CD4-positive, alpha-beta T cell treated with Interleukin-4 for 4 hours (primary cell): ENCODE measurements around the gene RASA4B.
"Not testable (repeated sequence)": the region's sequence is repeated elsewhere in the genome, so short reads cannot be mapped to it uniquely, and the experiment has no call there.

Source experiments
- DNase-seq: peaks from one replicate; pipeline ENCODE4 v3.0.0-alpha.2; 2020

Gene RASA4B

DNA sequence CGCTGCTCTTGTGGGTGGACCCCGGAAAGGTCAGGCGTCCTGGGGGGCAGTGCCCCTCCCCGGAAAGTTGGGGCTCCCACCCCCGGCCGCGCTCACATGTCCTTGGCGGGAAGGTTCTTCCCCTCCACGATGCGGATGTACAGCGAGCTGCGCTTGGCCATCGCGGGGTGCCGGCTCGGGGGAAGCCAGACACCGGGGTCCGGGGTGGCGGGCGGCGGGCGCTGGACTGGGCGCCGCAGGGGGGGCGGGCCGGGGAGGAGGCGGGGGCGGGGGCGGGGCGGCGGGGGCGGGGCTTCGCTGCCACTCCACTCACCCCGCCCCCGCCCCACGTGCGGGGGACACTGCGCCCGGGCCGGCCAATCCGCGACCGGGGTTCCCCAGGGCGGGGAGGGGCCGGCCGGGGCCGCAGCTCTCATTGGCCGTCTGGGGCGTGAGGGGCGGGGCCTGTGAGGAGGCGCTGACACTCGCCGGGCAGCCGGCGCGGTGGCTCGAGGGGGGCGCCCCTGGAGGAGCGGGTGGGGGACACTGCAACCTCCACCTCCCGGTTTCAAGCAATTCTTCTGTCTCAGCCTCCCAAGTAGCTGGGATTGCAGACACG, at the start of gene RASA4B:
TSS of gene RASA4B (minus strand) at position 228 of the 598 bp plus-strand sequence. CDS start at position 161, 67 bp downstream.
- DNase-seq: not testable (repeated sequence)

DNA sequence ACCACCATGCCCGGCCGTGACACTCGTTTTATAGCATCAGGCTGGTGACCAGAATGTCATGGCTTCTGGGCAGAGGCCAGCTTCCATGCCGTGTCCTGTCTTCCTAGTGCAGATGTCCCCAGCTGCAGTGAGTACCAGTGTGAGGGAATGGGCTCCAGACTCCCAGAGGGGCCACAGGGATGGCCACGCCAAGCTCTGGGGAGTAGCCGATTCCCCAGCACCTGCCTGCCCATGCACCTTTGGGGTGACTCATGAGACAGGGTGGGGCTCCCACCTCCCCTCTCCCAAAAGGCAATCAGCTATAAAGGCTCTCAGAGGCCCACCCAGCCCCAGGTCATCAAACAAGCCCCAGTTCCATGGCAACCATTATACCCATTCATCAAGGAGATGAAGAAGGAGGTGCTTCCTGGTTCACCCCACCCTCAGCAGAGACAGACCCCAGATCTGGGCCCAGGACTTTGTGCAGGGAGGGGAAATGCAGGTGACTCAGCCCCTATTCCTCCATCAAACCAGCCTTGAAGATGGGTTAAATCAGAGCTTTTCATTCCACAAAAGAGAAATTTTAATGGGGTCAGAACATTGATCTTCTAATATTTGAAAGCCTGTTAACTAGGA, 33.3 kb upstream of the RASA4B start, which contains the start of gene SPDYE2:
TSS of gene SPDYE2 (plus strand) at position 419 of the 615 bp plus-strand sequence. CDS start 2,030 bp downstream, outside the sequence.
- DNase-seq: not testable (repeated sequence)

GRCh38 chr7:102546353-102546752, 28.8 kb upstream of the RASA4B start:
- DNase-seq: not testable (repeated sequence)

DNA sequence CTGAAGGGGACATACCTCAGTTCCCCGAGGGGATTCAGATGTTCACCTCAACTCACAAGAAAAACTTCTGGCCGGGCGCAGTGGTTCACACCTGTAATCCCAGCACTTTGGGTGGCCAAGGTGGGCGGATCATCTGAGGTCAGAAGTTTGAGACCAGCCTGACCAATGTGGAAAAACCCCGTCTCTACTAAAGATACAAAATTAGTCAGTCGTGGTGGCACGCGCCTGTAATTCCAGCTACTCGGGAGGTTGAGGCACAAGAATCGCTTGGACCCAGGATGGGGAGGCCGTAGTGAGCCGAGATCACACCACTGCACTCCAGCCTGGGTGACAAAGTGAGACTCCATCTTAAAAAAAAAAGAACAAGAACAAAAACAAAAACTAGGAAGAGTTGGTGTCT, 27.7 kb upstream of the RASA4B start:
- not testable (repeated sequence) for DNase-seq

- DNase-seq: not testable (repeated sequence)
Observed at GRCh38 chr7:102544372-102544771, 26.8 kb upstream of the RASA4B start.

DNA sequence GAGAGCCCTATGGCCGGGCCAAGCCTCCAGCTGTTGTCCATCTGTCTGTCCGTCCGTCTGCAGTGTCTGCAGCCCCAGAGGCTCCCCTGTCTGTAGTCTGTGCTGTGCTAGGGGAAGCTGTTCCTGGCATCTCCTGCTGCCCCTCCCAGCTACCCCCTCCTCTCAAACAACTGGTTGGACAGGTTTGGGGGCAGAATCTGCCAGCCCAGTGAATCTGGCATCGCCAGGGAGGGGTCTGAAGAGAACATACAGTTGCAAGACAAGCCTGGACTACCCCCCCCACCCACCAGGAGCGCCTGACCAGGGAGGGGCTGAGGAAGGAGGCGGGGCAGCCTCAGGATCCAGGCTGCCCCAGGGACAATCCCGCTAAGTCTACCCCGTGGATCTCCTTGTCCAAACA, 26.0 kb upstream of the RASA4B start, which contains the start of gene UPK3BL2:
TSS of gene UPK3BL2 (minus strand) at position 101 of the 400 bp plus-strand sequence. CDS start at position 41, 60 bp downstream.
- DNase-seq: not testable (repeated sequence)

- DNase-seq: not testable (repeated sequence)
Observed at GRCh38 chr7:102542771-102543170, 25.2 kb upstream of the RASA4B start.

GRCh38 chr7:102542083-102542482, 24.5 kb upstream of the RASA4B start:
- not testable (repeated sequence) for DNase-seq

DNA sequence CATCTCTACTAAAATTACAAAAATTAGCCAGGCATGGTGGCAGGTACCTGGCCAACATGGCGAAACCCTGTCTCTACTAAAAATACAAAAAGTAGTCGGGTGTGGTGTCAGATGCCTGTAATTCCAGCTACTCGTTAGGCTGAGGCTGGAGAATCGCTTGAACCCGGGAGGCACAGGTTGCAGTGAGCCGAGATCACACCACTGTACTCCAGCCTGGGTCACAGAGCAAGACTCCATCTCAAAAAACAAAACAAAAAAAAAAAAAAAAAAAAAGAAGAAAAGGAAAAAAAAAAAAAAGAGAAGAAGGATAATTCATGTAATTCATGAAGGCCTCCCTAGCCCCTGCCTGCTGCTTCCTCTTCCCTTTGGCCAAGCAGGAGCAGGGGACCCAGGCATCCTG, 23.0 kb upstream of the RASA4B start:
- not testable (repeated sequence) for DNase-seq

- not testable (repeated sequence) for DNase-seq
Observed at GRCh38 chr7:102535062-102535615, 17.6 kb upstream of the RASA4B start.

GRCh38 chr7:102532127-102532526, 14.6 kb upstream of the RASA4B start:
- DNase-seq: not testable (repeated sequence)

- DNase-seq: not testable (repeated sequence)
Observed at GRCh38 chr7:102531583-102531982, 14.0 kb upstream of the RASA4B start.

DNA sequence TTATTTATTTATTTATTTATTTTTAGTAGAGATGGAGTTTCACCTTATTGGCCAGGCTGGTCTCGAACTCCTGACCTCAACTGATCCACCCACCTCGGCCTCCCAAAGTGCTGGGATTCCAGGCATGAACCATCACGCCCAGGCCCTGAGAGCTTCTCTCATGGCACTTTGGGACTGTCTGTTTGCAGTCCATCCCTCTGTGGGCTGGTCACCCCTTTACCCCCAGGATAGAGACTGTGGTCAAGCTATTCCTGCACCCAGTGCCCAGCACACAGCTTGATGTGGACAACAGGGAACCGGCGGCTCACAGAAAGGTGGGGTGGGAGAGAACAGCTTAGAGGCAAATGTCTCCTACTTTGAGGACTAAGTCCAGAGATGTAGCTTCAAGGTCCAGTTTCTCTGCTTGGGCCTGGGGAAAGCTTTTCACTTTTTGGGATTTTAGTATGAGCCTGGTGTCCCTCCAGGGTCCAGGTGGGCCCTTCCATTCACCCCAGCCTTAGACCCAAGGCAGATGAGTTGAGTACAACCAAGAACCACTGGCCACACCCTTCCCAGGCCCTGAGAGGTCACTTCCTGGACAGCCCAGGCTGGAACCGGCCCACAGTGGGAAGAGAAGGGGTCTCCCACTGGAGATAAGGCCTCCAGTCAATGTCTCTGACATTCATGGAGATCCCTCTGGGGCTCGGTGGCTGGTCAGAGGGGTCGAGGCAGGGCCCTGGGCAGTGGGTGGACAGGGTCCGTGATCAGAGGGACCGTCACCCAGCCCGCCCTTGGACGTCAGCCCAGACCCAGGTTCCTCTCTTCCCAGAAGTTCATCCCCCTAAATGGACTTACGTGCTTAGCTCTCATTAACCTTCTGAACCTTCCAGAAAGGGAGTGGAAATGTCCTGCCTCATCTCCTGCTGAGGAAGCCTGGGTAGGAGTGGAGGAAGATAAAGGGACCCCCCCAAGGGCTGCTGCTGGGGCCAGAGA, 10.5 kb upstream of the RASA4B start:
- DNase-seq: not testable (repeated sequence)

DNA sequence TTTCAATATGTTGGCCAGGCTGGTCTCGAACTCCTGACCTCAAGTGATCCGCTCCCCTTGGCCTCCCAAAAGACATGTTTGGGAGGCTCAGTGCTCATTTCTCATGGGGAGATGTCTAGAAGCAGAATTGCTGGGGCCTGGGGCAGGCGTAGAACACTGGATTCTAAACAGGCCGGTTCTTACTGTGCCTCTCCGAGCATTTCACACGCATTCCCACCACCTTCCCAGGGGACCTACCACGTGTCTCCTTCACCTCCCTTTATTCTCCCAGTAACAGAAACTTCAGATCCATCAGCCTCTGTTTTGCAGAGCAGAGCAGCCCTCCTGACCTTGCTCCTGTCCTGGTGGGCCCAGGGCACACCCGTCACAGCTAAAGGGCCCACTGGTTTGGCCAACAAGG, 9.6 kb upstream of the RASA4B start:
- DNase-seq: not testable (repeated sequence)

DNA sequence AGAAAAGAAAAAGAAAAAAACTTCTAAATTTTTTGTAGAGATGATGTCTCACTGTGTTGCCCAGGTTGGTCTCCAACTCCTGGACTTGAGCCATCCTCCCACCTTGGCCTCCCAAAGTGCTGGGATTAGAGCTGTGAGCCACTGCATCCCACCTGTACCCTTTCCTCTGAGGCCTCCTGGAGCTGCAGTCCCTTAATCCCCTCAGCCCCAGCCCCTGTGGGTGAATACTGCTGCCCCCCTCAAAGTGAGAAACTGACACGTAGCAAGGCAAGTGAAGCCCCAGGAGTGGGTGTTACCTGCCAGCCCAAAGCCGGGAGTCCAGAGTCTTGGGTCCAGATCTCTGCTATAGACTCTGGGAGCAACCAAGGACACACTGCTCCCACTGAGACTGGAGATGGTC, 7.2 kb upstream of the RASA4B start:
- DNase-seq: not testable (repeated sequence)

DNA sequence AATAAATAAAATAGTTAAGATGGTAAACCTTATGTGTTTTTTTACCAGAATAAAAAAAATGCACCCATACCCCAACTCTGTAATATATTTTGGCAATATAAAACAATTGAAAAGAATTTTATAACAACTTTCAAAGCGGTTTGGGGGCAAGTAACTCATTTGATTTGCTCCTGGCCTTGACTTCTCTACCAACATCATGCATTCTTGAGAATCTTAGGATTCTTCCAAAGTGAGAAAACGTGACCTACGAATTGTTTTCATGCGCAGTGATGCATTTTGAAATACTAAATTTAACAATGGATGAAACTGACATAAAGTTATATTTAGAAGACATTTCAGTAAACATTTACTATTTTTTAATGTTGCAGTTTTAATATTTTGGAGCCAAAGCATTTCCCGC, 3.2 kb upstream of the RASA4B start:
- DNase-seq: not testable (repeated sequence)

DNA sequence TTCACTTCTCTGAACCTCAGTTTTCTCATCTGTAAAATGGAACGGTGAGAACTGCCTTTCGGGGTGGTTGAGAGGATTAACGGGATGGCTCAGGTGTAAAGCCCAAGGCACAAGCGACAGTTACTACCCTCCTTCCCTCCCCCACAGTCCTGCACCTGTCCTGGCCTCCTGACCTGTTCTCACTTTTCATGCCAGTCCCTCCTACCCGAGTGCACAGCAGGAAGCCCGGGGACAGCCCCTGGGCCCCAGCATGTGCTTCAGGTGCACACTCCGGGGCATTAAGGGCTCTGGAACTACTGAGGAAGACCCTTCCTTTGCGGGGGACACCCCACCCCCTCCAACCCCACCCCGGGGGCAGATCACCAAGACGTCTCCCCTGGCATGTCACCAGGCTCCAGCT, 626 bp downstream of the RASA4B start:
- not testable (repeated sequence) for DNase-seq

DNA sequence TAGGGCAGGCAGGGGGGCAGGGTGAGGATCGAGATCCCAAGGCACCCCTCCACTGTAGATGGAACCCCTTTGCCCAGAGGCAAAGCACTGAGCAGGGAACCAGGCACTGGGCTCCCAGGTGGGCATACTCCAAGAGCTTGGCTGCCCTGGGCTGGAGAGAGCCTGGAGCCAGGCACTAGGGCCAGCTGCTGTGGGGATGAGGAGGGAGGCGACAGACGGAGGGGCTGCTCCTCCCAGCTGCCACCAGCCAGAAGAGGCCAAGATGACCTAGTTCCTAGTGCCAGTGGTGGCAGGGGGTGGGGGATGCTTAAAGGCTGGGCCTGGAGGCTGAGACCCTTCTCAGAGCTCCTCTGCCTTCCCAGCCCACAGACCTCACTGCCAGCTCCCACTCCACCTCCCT, 1.7 kb downstream of the RASA4B start:
- not testable (repeated sequence) for DNase-seq

DNA sequence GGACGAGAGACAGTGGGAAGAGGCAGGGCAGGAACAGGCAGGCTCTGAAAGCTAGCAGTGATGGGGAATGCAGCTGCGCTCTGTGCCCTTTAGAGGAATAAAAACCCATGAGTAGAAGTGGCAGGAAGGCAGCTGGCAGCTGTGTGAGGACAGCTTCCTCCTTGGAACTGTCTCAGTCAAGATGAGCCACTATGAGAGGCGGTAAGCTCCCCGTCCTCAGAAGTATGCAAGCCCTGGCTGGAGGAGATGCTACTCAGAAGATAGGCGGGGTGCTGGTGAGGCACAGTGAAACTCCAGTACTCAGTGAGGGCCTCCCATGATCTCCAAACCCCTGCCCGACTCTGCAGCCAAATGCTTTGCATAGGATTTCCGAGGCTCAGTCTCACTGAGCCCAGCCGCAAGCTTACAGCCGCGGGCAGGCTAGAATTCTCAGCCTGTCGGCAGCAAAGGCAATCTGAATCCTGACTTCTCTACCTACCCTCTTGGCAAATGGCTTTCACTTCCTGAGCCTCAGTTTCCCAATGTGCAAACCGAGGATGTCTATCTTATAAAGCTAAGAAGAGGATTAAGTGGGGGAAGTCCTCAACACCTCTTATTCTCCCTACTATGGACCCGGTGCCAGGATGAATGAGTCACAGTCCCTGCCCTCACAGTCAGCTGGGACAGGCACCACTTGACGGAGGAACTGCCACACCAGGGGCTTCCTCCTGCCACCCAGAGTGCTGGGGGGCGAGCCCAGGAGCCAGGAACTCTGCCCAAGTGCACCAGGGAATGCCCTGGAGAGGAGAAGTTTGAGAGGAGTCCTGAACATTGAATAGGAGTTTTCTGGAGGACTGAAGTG, 2.5 kb downstream of the RASA4B start:
- DNase-seq: not testable (repeated sequence)

DNA sequence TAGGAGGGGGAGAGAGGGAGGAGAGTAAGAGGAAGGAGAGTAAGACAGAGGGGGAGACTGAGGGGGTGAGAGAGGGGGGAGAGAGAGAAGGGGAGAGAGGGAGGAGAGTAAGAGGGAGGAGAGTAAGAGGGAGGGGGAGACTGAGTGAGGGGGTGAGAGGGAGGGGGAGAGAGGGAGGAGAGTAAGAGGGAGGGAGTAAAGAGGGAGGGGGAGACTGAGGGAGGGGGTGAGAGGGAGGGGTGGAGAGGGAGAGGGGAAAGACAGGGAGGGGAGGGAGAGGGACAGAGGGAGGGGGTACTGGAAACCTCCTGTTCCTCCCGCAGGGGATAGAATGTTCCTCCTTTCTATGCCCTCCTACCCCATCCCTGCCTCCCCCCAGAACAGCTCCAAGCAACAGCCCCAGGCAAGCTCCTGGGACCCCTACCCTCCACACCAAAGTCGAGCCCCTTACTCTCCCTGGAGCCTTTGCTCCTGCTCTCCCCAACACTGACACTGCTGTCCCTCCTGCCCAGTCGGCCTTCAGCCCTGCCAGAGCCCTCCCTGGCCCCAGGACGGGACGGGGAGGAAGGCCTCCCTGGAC, 4.8 kb downstream of the RASA4B start:
- not testable (repeated sequence) for DNase-seq

- not testable (repeated sequence) for DNase-seq
Observed at GRCh38 chr7:102511860-102512522, 5.6 kb downstream of the RASA4B start.
